Measurements from ENCODE around the gene CDKN2B-AS1. TPM values are rescaled to one million over a fixed set of nuclear protein-coding genes. Genes with fewer than 3 reads are reported as not detected.

CDKN2B-AS1 gene
- polyA plus RNA-seq, 2 donors, result 0.28 to 0.47 TPM

GRCh38 chr9:22120159-22120549 is 125.6 kb downstream of the CDKN2B-AS1 start:
- Histone ChIP-seq H3K9me3 (ENCODE audit: control insufficient read depth in 2 of 2, insufficient read depth in 1 of 2, low read depth in 1 of 2, low read length in 1 of 2) (no peaks in the 10 kb centered on the region), H3K27ac (ENCODE audit: low read depth in 2 of 2, low read length in 1 of 2) (no peak overlapping the region), H3K36me3 (ENCODE audit: control insufficient read depth in 2 of 2, insufficient read depth in 2 of 2, low read length in 1 of 2) (no peaks in the 10 kb centered on the region), H3K4me3 (ENCODE audit: low read depth in 1 of 2, low read length in 2 of 2) (no peak overlapping the region), H3K4me1 (ENCODE audit: control insufficient read depth in 2 of 2, insufficient read depth in 2 of 2, low read length in 1 of 2) (peaks cover 0 to 6% of the 10 kb centered on the region in 2 donors), H3K27me3 (ENCODE audit: control insufficient read depth in 1 of 2, insufficient read depth in 2 of 2, low read length in 2 of 2) (no peaks in the 10 kb centered on the region)
- WGBS, 2 donors, result 89 to 94% methylated on average over 1 of the region's 1 CpG

GRCh38 chr9:22120595-22120994 is 126.0 kb downstream of the CDKN2B-AS1 start:
- H3K9me3 ChIP-seq (ENCODE audit: control insufficient read depth in 2 of 2, insufficient read depth in 1 of 2, low read depth in 1 of 2, low read length in 1 of 2), result no peaks in the 10 kb centered on the region

GRCh38 chr9:22124263-22125011 is 129.8 kb downstream of the CDKN2B-AS1 start:
- H3K27ac ChIP-seq (ENCODE audit: low read depth in 2 of 2, low read length in 1 of 2), result no peak overlapping the region
- H3K9me3 ChIP-seq (ENCODE audit: control insufficient read depth in 2 of 2, insufficient read depth in 1 of 2, low read depth in 1 of 2, low read length in 1 of 2), result no peaks in the 10 kb centered on the region
- 36 to 52% methylated on average over 6 of the region's 6 CpGs for WGBS, 2 donors
- no peaks in the 10 kb centered on the region for H3K27me3 ChIP-seq (ENCODE audit: control insufficient read depth in 1 of 2, insufficient read depth in 2 of 2, low read length in 2 of 2)
- H3K36me3 ChIP-seq (ENCODE audit: control insufficient read depth in 2 of 2, insufficient read depth in 2 of 2, low read length in 1 of 2), result no peaks in the 10 kb centered on the region
- H3K4me3 ChIP-seq (ENCODE audit: low read depth in 1 of 2, low read length in 2 of 2), result no peak overlapping the region
- no peaks in the 10 kb centered on the region for H3K4me1 ChIP-seq (ENCODE audit: control insufficient read depth in 2 of 2, insufficient read depth in 2 of 2, low read length in 1 of 2)

More at GRCh38 chr9:22120595-22120994, 126.0 kb downstream of the CDKN2B-AS1 start:
- Histone ChIP-seq H3K4me1 (ENCODE audit: control insufficient read depth in 2 of 2, insufficient read depth in 2 of 2, low read length in 1 of 2) (peaks cover 0 to 6% of the 10 kb centered on the region in 2 donors), H3K36me3 (ENCODE audit: control insufficient read depth in 2 of 2, insufficient read depth in 2 of 2, low read length in 1 of 2) (no peaks in the 10 kb centered on the region), H3K27ac (ENCODE audit: low read depth in 2 of 2, low read length in 1 of 2) (no peak overlapping the region), H3K27me3 (ENCODE audit: control insufficient read depth in 1 of 2, insufficient read depth in 2 of 2, low read length in 2 of 2) (no peaks in the 10 kb centered on the region), H3K4me3 (ENCODE audit: low read depth in 1 of 2, low read length in 2 of 2) (no peak overlapping the region)
- WGBS, 2 donors, result 70 to 81% methylated on average over 1 of the region's 1 CpG

GRCh38 chr9:22129133-22129532 is 134.5 kb downstream of the CDKN2B-AS1 start:
- H3K9me3 ChIP-seq (ENCODE audit: control insufficient read depth in 2 of 2, insufficient read depth in 1 of 2, low read depth in 1 of 2, low read length in 1 of 2), result no peaks in the 10 kb centered on the region
- H3K27ac ChIP-seq (ENCODE audit: low read depth in 2 of 2, low read length in 1 of 2), result no peak overlapping the region
- H3K27me3 ChIP-seq (ENCODE audit: control insufficient read depth in 1 of 2, insufficient read depth in 2 of 2, low read length in 2 of 2), result no peaks in the 10 kb centered on the region
- H3K36me3 ChIP-seq (ENCODE audit: control insufficient read depth in 2 of 2, insufficient read depth in 2 of 2, low read length in 1 of 2), result no peaks in the 10 kb centered on the region
- 45 to 46% methylated on average over 1 of the region's 1 CpG for WGBS, 2 donors
- no peak overlapping the region for H3K4me3 ChIP-seq (ENCODE audit: low read depth in 1 of 2, low read length in 2 of 2)
- no peaks in the 10 kb centered on the region for H3K4me1 ChIP-seq (ENCODE audit: control insufficient read depth in 2 of 2, insufficient read depth in 2 of 2, low read length in 1 of 2)

GRCh38 chr9:22129633-22130032 is 135.0 kb downstream of the CDKN2B-AS1 start:
- H3K4me1 ChIP-seq (ENCODE audit: control insufficient read depth in 2 of 2, insufficient read depth in 2 of 2, low read length in 1 of 2), result no peaks in the 10 kb centered on the region
- H3K9me3 ChIP-seq (ENCODE audit: control insufficient read depth in 2 of 2, insufficient read depth in 1 of 2, low read depth in 1 of 2, low read length in 1 of 2), result no peaks in the 10 kb centered on the region
- H3K27me3 ChIP-seq (ENCODE audit: control insufficient read depth in 1 of 2, insufficient read depth in 2 of 2, low read length in 2 of 2), result no peaks in the 10 kb centered on the region
- WGBS, 2 donors, result 70 to 80% methylated on average over 3 of the region's 3 CpGs
- H3K36me3 ChIP-seq (ENCODE audit: control insufficient read depth in 2 of 2, insufficient read depth in 2 of 2, low read length in 1 of 2), result no peaks in the 10 kb centered on the region
- no peak overlapping the region for H3K27ac ChIP-seq (ENCODE audit: low read depth in 2 of 2, low read length in 1 of 2)
- H3K4me3 ChIP-seq (ENCODE audit: low read depth in 1 of 2, low read length in 2 of 2), result no peak overlapping the region

GRCh38 chr9:22131817-22132216 is 137.2 kb downstream of the CDKN2B-AS1 start:
- Histone ChIP-seq H3K4me3 (ENCODE audit: low read depth in 1 of 2, low read length in 2 of 2) (no peak overlapping the region), H3K36me3 (ENCODE audit: control insufficient read depth in 2 of 2, insufficient read depth in 2 of 2, low read length in 1 of 2) (no peaks in the 10 kb centered on the region), H3K4me1 (ENCODE audit: control insufficient read depth in 2 of 2, insufficient read depth in 2 of 2, low read length in 1 of 2) (no peaks in the 10 kb centered on the region), H3K9me3 (ENCODE audit: control insufficient read depth in 2 of 2, insufficient read depth in 1 of 2, low read depth in 1 of 2, low read length in 1 of 2) (no peaks in the 10 kb centered on the region), H3K27ac (ENCODE audit: low read depth in 2 of 2, low read length in 1 of 2) (no peak overlapping the region), H3K27me3 (ENCODE audit: control insufficient read depth in 1 of 2, insufficient read depth in 2 of 2, low read length in 2 of 2) (peaks cover 0 to 1% of the 10 kb centered on the region in 2 donors)

- Histone ChIP-seq H3K4me1 (ENCODE audit: control insufficient read depth in 2 of 2, insufficient read depth in 2 of 2, low read length in 1 of 2) (no peaks in the 10 kb centered on the region), H3K36me3 (ENCODE audit: control insufficient read depth in 2 of 2, insufficient read depth in 2 of 2, low read length in 1 of 2) (no peaks in the 10 kb centered on the region), H3K27ac (ENCODE audit: low read depth in 2 of 2, low read length in 1 of 2) (no peak overlapping the region), H3K9me3 (ENCODE audit: control insufficient read depth in 2 of 2, insufficient read depth in 1 of 2, low read depth in 1 of 2, low read length in 1 of 2) (no peaks in the 10 kb centered on the region), H3K27me3 (ENCODE audit: control insufficient read depth in 1 of 2, insufficient read depth in 2 of 2, low read length in 2 of 2) (peaks cover 0 to 2% of the 10 kb centered on the region in 2 donors), H3K4me3 (ENCODE audit: low read depth in 1 of 2, low read length in 2 of 2) (no peak overlapping the region)
- 67 to 74% methylated on average over 2 of the region's 2 CpGs for whole genome bisulfite sequencing, 2 donors
These were observed 139.8 kb downstream of the CDKN2B-AS1 start for GRCh38 chr9:22134390-22134789.

GRCh38 chr9:22136461-22137096 is 142.0 kb downstream of the CDKN2B-AS1 start:
- no peak overlapping the region for H3K27ac ChIP-seq (ENCODE audit: low read depth in 2 of 2, low read length in 1 of 2)
- H3K36me3 ChIP-seq (ENCODE audit: control insufficient read depth in 2 of 2, insufficient read depth in 2 of 2, low read length in 1 of 2), result no peaks in the 10 kb centered on the region
- H3K4me3 ChIP-seq (ENCODE audit: low read depth in 1 of 2, low read length in 2 of 2), result no peak overlapping the region
- H3K9me3 ChIP-seq (ENCODE audit: control insufficient read depth in 2 of 2, insufficient read depth in 1 of 2, low read depth in 1 of 2, low read length in 1 of 2), result no peaks in the 10 kb centered on the region
- no peaks in the 10 kb centered on the region for H3K4me1 ChIP-seq (ENCODE audit: control insufficient read depth in 2 of 2, insufficient read depth in 2 of 2, low read length in 1 of 2)
- H3K27me3 ChIP-seq (ENCODE audit: control insufficient read depth in 1 of 2, insufficient read depth in 2 of 2, low read length in 2 of 2), result peaks cover 0 to 2% of the 10 kb centered on the region in 2 donors
- WGBS, 2 donors, result 66 to 71% methylated on average over 3 of the region's 3 CpGs

- Histone ChIP-seq H3K9me3 (ENCODE audit: control insufficient read depth in 2 of 2, insufficient read depth in 1 of 2, low read depth in 1 of 2, low read length in 1 of 2) (no peaks in the 10 kb centered on the region), H3K27ac (ENCODE audit: low read depth in 2 of 2, low read length in 1 of 2) (no peak overlapping the region), H3K4me1 (ENCODE audit: control insufficient read depth in 2 of 2, insufficient read depth in 2 of 2, low read length in 1 of 2) (no peaks in the 10 kb centered on the region), H3K36me3 (ENCODE audit: control insufficient read depth in 2 of 2, insufficient read depth in 2 of 2, low read length in 1 of 2) (no peaks in the 10 kb centered on the region), H3K4me3 (ENCODE audit: low read depth in 1 of 2, low read length in 2 of 2) (no peak overlapping the region), H3K27me3 (ENCODE audit: control insufficient read depth in 1 of 2, insufficient read depth in 2 of 2, low read length in 2 of 2) (peaks cover 0 to 2% of the 10 kb centered on the region in 2 donors)
- WGBS, 2 donors, result 84 to 90% methylated on average over 4 of the region's 4 CpGs
These were observed 144.5 kb downstream of the CDKN2B-AS1 start for GRCh38 chr9:22138956-22139660.

Measured in esophagus (tissue), 2 donors.